Tibial nerve (tissue), 4 donors: Measurements from ENCODE around the gene CDH13. TPM values are rescaled to one million over a fixed set of nuclear protein-coding genes. Genes with fewer than 3 reads are reported as not detected.

Experiments used
- DNase-seq, 2 donors: peaks; one replicate each; pipeline ENCODE4 v3.0.0-alpha.2; 2019; ENCODE audit warnings: low spot score in 2 of 2
- H3K27ac ChIP-seq, 4 donors: fragments of 200-600 bp; sonication (generic) in 3 of 4; one replicate each; pipeline ENCODE4 v1.5.1; 2017 to 2019; ENCODE audit warnings: mild to moderate bottlenecking in 1 of 4
- H3K27me3 ChIP-seq, 2 donors: fragments of 200-600 bp; sonication (generic) in 1 of 2; one replicate each; pipeline versions ENCODE4 v1.5.1 to v1.6.0; 2017 to 2019
- H3K36me3 ChIP-seq, 3 donors: fragments of 200-600 bp; sonication (generic); one replicate each; pipeline ENCODE4 v1.5.1; 2018 to 2019
- H3K4me1 ChIP-seq, 4 donors: fragments of 200-600 bp; sonication (generic) in 3 of 4; one replicate each; pipeline ENCODE4 v1.5.1; 2017 to 2019
- H3K4me3 ChIP-seq, 4 donors: fragments of 200-600 bp; sonication (generic) in 3 of 4; one replicate each; pipeline ENCODE4 v1.5.1; 2017 to 2019; ENCODE audit warnings: mild to moderate bottlenecking in 1 of 4, moderate library complexity in 1 of 4
- H3K9me3 ChIP-seq, 4 donors: fragments of 200-600 bp; sonication (generic) in 3 of 4; one replicate each; pipeline ENCODE4 v1.5.1; 2017 to 2019
- EP300 ChIP-seq, 2 donors: sonication (generic); formaldehyde crosslinking; IDR thresholded peaks; one replicate each; pipeline ENCODE4 v1.6.1; 2017; ENCODE audit warnings: antibody characterized with exemption in 2 of 2, mild to moderate bottlenecking in 1 of 2
- POLR2A ChIP-seq, 2 donors: fragments of 450-650 bp; IDR thresholded peaks; one replicate each; pipeline ENCODE4 v1.6.1; 2017; ENCODE audit warnings: antibody characterized with exemption in 2 of 2, mild to moderate bottlenecking in 2 of 2, moderate library complexity in 2 of 2
- WGBS, 2 donors: methylation state at CpG; one replicate each; pipeline ENCODE4 v1.1.5; 2018; 5-methylcytosine and 5-hydroxymethylcytosine counted together
- total RNA-seq, 4 donors: library from RNA; depleted of rRNA; stranded (reverse); fragments of >200 nt; gene quantifications; one replicate each; pipeline ENCODE4 v1.1.0, GENCODE V29; 2016
- TF ChIP-seq, protein P1 (sequence below), 5 experiments: fragments of 200-600 bp in 3 of 5; fragments of 450-650 bp in 2 of 5; sonication (generic) in 3 of 5; IDR thresholded peaks; one replicate each; pipeline ENCODE4 v1.5.1; 2016 to 2019; ENCODE audit warnings: antibody characterized with exemption in 5 of 5, mild to moderate bottlenecking in 3 of 5, moderate library complexity in 2 of 5

The CDH13 gene
- total RNA-seq, 4 donors from 2014 or later: 4.1 to 14.4 (median 5.8) TPM

GRCh38 chr16:83238949-83239691 is 612.4 kb downstream of the CDH13 start:
- no peak for DNase-seq
- Histone ChIP-seq H3K9me3 (no peaks in the 10 kb centered on the region), H3K4me3 (no peak overlapping the region), H3K4me1 (no peaks in the 10 kb centered on the region), H3K36me3 (no peaks in the 10 kb centered on the region), H3K27ac (no peak overlapping the region), H3K27me3 (no peaks in the 10 kb centered on the region)
- 53 to 55% methylated on average over 6 of the region's 6 CpGs for WGBS, 2 donors
- TF ChIP-seq POLR2A (IDR thresholded peaks at IDR 0.05): no peak
- TF ChIP-seq EP300 (IDR thresholded peaks at IDR 0.05): no peak
- TF ChIP-seq, protein P1, sequence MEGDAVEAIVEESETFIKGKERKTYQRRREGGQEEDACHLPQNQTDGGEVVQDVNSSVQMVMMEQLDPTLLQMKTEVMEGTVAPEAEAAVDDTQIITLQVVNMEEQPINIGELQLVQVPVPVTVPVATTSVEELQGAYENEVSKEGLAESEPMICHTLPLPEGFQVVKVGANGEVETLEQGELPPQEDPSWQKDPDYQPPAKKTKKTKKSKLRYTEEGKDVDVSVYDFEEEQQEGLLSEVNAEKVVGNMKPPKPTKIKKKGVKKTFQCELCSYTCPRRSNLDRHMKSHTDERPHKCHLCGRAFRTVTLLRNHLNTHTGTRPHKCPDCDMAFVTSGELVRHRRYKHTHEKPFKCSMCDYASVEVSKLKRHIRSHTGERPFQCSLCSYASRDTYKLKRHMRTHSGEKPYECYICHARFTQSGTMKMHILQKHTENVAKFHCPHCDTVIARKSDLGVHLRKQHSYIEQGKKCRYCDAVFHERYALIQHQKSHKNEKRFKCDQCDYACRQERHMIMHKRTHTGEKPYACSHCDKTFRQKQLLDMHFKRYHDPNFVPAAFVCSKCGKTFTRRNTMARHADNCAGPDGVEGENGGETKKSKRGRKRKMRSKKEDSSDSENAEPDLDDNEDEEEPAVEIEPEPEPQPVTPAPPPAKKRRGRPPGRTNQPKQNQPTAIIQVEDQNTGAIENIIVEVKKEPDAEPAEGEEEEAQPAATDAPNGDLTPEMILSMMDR (IDR thresholded peaks at IDR 0.05): no peak

GRCh38 chr16:83244057-83244456 is 617.3 kb downstream of the CDH13 start:
- H3K4me3 ChIP-seq: no peak overlapping the region
- WGBS, 2 donors: 68 to 77% methylated on average over 2 of the region's 2 CpGs
- TF ChIP-seq, protein P1 (IDR thresholded peaks at IDR 0.05): no peak
- TF ChIP-seq EP300 (IDR thresholded peaks at IDR 0.05): no peak
- TF ChIP-seq POLR2A (IDR thresholded peaks at IDR 0.05): no peak
- peaks cover 0 to 24% (median 0%) of the 10 kb centered on the region in 4 donors for H3K4me1 ChIP-seq
- H3K27ac ChIP-seq: no peak overlapping the region
- no peak for DNase-seq
- no peaks in the 10 kb centered on the region for H3K9me3 ChIP-seq
- H3K27me3 ChIP-seq: no peaks in the 10 kb centered on the region
- no peaks in the 10 kb centered on the region for H3K36me3 ChIP-seq

GRCh38 chr16:83245061-83245460 is 618.3 kb downstream of the CDH13 start:
- Histone ChIP-seq H3K4me1 (peaks cover 0 to 28% (median 0%) of the 10 kb centered on the region in 4 donors), H3K27ac (no peak overlapping the region), H3K9me3 (no peaks in the 10 kb centered on the region), H3K4me3 (no peak overlapping the region), H3K36me3 (no peaks in the 10 kb centered on the region), H3K27me3 (no peaks in the 10 kb centered on the region)
- TF ChIP-seq, protein P1 (IDR thresholded peaks at IDR 0.05): no peak
- no peak for TF ChIP-seq EP300 (IDR thresholded peaks at IDR 0.05)
- no peak for TF ChIP-seq POLR2A (IDR thresholded peaks at IDR 0.05)
- 56 to 57% methylated on average over 1 of the region's 1 CpG for WGBS, 2 donors
- DNase-seq: no peak

DNA sequence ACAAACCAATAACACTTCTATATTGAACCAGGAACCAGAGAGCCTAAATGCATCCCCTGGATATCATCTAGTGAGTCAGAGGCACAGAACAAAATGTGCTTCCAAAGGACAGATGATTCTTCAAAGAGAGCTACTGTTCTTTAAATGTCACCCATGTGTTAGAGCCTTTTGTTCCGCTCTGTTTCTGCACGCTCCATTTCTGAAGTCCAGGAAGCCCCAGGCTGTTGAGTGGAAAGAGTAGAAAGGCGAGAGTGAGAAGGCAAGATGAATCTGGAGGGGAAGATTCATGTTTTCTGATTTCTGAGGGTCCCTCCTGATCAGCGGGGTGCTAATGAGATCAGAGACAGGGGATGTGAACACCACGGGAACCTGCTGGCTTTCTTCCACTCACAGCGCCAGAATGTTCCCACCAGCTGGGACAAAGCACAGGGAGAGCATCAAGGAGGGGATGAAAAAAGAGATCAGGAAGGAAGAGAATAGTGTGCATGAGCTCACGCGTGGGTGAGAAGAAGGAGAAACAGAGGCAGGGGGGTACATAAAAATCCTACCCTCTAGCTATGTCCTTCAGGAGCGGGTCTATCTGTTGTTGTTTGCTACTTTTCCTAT is 621.1 kb downstream of the CDH13 start:
- Histone ChIP-seq H3K27ac (peak overlapping the region; percentile 46 to 91 (median 73)), H3K4me3 (no peak overlapping the region), H3K4me1 (peaks cover 0 to 28% (median 0%) of the 10 kb centered on the region in 4 donors), H3K9me3 (no peaks in the 10 kb centered on the region), H3K36me3 (no peaks in the 10 kb centered on the region), H3K27me3 (no peaks in the 10 kb centered on the region)
- TF ChIP-seq POLR2A (IDR thresholded peaks at IDR 0.05) (no peak), EP300 (IDR thresholded peaks at IDR 0.05) (peak; percentile 61 to 74)
- WGBS, 2 donors: 43 to 46% methylated on average over 9 of the region's 9 CpGs
- DNase-seq: no peak

DNA sequence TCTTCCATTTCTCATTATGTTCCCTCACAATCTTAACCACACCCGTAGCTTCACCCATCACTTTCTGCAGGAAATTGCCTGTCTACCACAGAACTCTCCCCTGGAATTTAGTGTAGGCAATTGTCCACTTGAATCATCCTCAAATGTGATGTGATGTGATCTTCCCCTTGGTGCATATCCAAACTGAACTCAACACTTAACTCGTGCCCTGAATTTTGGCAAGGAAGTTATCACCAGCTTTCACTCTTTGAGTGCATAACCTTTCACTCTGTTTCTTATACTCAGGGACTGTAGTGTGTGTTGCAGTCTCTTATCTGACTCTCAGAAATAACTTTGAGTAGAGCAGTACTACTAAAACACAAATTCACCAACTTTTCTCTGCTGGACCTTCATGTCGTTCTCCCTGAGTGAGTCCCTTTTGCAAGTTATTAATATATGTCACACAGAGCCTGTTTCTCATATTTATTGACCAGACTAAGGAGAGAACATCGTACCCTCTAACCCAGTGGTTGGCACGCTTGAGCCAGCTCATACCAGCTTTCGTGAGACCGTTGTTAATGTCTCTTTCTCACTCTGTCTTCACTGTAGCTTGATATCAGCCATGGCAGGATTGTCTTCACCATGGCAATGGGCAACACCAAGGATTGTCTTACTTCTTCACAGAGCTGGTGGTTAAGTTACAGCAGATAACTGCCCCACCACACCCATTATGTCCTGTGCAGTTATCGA is 622.1 kb downstream of the CDH13 start:
- TF ChIP-seq, protein P1 (IDR thresholded peaks at IDR 0.05): no peak
- no peak for DNase-seq
- Histone ChIP-seq H3K27me3 (no peaks in the 10 kb centered on the region), H3K4me3 (no peak overlapping the region), H3K9me3 (no peaks in the 10 kb centered on the region), H3K27ac (peak overlapping the region; percentile 38 to 91 (median 73)), H3K36me3 (no peaks in the 10 kb centered on the region), H3K4me1 (peaks cover 0 to 28% (median 0%) of the 10 kb centered on the region in 4 donors)
- 82 to 84% methylated on average over 8 of the region's 8 CpGs for WGBS, 2 donors
